ENCODE measurements around the gene ALG1. TPM values are rescaled to one million over a fixed set of nuclear protein-coding genes. Genes with fewer than 3 reads are reported as not detected.

The ALG1 gene
- polyA plus RNA-seq, 2 of the 4 experiments (the other 2 are of a cell fraction) = 30.9 to 33.4 TPM

DNA sequence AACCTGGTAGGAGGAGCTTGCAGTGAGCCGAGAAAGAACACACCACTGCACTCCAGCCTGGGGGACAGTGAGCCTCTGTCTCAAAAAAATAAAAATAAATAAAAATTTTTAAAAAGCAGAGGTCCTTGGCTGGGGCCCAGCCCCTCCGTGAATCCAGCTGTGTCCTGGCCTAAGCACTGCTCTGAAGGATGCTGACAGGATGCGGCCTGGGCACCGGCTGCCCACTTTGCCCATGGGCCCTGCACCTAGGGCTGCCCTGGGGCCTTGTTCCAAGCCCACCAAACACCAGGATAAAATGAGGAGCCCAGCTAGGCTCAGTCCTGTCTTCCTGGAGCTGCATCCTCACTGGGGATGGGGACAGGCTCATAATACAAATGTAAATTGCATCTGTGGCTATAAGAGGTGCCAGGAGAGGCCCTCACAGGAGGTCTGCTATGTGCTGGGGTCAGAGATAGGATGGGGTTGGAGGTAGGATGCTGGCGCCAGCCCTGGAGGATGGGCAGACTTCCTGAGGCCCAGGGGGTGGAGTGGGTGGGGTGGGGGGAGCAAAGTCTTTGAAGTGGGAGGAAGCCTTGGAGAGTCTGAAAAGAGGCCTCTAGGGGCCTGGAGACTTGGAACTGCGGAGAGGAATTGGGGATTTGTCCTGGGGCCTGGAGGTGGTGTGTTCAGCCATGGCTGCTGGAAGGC, 12.1 kb upstream of the ALG1 start (continued):
- TF ChIP-seq, protein P1, sequence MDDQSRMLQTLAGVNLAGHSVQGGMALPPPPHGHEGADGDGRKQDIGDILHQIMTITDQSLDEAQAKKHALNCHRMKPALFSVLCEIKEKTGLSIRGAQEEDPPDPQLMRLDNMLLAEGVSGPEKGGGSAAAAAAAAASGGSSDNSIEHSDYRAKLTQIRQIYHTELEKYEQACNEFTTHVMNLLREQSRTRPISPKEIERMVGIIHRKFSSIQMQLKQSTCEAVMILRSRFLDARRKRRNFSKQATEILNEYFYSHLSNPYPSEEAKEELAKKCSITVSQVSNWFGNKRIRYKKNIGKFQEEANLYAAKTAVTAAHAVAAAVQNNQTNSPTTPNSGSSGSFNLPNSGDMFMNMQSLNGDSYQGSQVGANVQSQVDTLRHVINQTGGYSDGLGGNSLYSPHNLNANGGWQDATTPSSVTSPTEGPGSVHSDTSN (IDR thresholded peaks at IDR 0.05) = no peak

DNA sequence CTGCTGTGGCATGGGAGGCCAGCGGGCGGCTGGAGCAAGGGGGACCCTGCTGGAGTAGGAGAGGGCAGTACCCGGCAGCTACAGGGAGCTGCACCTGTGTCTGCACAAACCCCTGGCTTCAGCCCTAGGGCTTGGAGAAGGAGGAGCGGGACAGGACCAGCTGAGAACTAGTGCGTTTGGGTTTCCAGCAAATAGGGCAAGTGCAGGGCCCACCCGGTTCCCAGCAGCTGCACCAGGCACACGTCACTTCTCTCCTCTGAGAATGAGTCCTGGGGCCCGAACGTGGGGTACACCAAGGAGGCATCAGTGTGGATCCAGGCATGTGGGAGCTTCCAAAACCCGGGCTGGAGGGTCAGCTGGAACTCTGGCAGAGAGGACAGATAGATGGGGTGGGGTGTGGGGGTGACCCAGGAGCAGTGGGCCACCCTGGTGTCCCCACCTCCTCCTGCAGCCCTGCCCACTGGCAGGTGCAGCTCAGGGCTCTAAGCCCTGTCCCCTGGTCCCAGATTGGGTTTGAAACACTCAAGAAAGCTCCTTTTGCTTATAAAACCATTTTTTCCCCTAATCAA, 11.5 kb upstream of the ALG1 start:
- CTCF ChIA-PET = interaction anchor here (0.6 to 1.3 kb wide), 6 partner anchors 9 to 33 kb away, joined by 3 to 7 read pairs (median 4); no protein-coding TSS in a partner anchor
- 52% methylated on average over 6 of the region's 10 CpGs for WGBS (ENCODE audit: missing lambda C conversion rate)
- Histone ChIP-seq H3K27ac (no peak overlapping the region), H3K4me3 (no peak overlapping the region), H3K9me3 (no peaks in the 10 kb centered on the region), H3K4me2 (no peak overlapping the region), H3K4me1 (peaks cover 3% of the 10 kb centered on the region; the same call in 1 of the 3 replicates)
- POLR2A ChIA-PET = no interaction called here
- no peak for ATAC-seq
- FAIRE-seq = no peak
- TF ChIP-seq, protein P2, sequence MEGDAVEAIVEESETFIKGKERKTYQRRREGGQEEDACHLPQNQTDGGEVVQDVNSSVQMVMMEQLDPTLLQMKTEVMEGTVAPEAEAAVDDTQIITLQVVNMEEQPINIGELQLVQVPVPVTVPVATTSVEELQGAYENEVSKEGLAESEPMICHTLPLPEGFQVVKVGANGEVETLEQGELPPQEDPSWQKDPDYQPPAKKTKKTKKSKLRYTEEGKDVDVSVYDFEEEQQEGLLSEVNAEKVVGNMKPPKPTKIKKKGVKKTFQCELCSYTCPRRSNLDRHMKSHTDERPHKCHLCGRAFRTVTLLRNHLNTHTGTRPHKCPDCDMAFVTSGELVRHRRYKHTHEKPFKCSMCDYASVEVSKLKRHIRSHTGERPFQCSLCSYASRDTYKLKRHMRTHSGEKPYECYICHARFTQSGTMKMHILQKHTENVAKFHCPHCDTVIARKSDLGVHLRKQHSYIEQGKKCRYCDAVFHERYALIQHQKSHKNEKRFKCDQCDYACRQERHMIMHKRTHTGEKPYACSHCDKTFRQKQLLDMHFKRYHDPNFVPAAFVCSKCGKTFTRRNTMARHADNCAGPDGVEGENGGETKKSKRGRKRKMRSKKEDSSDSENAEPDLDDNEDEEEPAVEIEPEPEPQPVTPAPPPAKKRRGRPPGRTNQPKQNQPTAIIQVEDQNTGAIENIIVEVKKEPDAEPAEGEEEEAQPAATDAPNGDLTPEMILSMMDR (IDR thresholded peaks at IDR 0.05) = no peak
- no peak for TF ChIP-seq JUN (IDR thresholded peaks at IDR 0.05)
- TF ChIP-seq NPAS2 (CRISPR knock-in tag; IDR thresholded peaks at IDR 0.05; ENCODE audit: borderline replicate concordance) = no peak
- TF ChIP-seq FOSB (CRISPR knock-in tag; IDR thresholded peaks at IDR 0.05) = no peak
- no peak for TF ChIP-seq POLR2AphosphoS2 (conservative IDR thresholded peaks at IDR 0.05; ENCODE audit: low read length)
- TF ChIP-seq MAFK (IDR thresholded peaks at IDR 0.05; ENCODE audit: partially characterized antibody) = no peak
- TF ChIP-seq POLR2A (IDR thresholded peaks at IDR 0.05; ENCODE audit: low read length) = no peak
- no peak for TF ChIP-seq SMC3 (IDR thresholded peaks at IDR 0.05)
- TF ChIP-seq RAD21 (conservative IDR thresholded peaks at IDR 0.05 in 1 of 2, IDR thresholded peaks at IDR 0.05 in 1 of 2) = no peak
- TF ChIP-seq SREBF2 (IDR thresholded peaks at IDR 0.05) = no peak
- TF ChIP-seq, protein P3, sequence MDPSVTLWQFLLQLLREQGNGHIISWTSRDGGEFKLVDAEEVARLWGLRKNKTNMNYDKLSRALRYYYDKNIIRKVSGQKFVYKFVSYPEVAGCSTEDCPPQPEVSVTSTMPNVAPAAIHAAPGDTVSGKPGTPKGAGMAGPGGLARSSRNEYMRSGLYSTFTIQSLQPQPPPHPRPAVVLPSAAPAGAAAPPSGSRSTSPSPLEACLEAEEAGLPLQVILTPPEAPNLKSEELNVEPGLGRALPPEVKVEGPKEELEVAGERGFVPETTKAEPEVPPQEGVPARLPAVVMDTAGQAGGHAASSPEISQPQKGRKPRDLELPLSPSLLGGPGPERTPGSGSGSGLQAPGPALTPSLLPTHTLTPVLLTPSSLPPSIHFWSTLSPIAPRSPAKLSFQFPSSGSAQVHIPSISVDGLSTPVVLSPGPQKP (IDR thresholded peaks at IDR 0.05; ENCODE audit: low read depth, low read length) = no peak
- no peak for TF ChIP-seq KDM1A (IDR thresholded peaks at IDR 0.05; ENCODE audit: low read depth)
- no peak for TF ChIP-seq CBX2 (IDR thresholded peaks at IDR 0.05; ENCODE audit: borderline replicate concordance, low read depth)
- TF ChIP-seq, protein P4, sequence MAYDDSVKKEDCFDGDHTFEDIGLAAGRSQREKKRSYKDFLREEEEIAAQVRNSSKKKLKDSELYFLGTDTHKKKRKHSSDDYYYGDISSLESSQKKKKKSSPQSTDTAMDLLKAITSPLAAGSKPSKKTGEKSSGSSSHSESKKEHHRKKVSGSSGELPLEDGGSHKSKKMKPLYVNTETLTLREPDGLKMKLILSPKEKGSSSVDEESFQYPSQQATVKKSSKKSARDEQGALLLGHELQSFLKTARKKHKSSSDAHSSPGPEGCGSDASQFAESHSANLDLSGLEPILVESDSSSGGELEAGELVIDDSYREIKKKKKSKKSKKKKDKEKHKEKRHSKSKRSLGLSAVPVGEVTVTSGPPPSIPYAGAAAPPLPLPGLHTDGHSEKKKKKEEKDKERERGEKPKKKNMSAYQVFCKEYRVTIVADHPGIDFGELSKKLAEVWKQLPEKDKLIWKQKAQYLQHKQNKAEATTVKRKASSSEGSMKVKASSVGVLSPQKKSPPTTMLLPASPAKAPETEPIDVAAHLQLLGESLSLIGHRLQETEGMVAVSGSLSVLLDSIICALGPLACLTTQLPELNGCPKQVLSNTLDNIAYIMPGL (CRISPR knock-in tag; IDR thresholded peaks at IDR 0.05; ENCODE audit: borderline replicate concordance) = no peak
- TF ChIP-seq ZFP36 (IDR thresholded peaks at IDR 0.05; ENCODE audit: borderline replicate concordance, partially characterized antibody) = no peak
- no peak for TF ChIP-seq RCOR1 (IDR thresholded peaks at IDR 0.05; ENCODE audit: low read depth, low read length)
- no peak for TF ChIP-seq NFE2L2 (conservative IDR thresholded peaks at IDR 0.05; ENCODE audit: low read length)
- no peak for TF ChIP-seq TP53 (CRISPR knock-in tag; IDR thresholded peaks at IDR 0.05)
- DNase-seq (ENCODE audit: low read depth in 1 of 2, low spot score in 1 of 2) = no peak
